WERI-Rb-1 (cell line): Measurements from ENCODE around the gene TPP1.

ENCODE experiments used
- DNase-seq: peaks from one replicate; pipeline ENCODE4 v3.0.0-alpha.2; 2020
- H3K27ac ChIP-seq: fragments of 250-450 bp; sonication (Bioruptor Pico); 2 replicates; pipeline ENCODE4 v1.5.1; 2020; ENCODE audit warnings: mild to moderate bottlenecking, moderate library complexity
- H3K27me3 ChIP-seq: fragments of 250-450 bp; sonication (Bioruptor Pico); 2 replicates; pipeline ENCODE4 v1.5.1; 2021; ENCODE audit warnings: mild to moderate bottlenecking, low read depth, moderate library complexity; ENCODE audit not compliant: insufficient read depth, severe bottlenecking
- H3K36me3 ChIP-seq: fragments of 250-450 bp; sonication (Bioruptor Pico); 2 replicates; pipeline ENCODE4 v1.5.1; 2020; ENCODE audit warnings: mild to moderate bottlenecking, moderate library complexity
- H3K4me3 ChIP-seq: 2 replicates; pipeline ENCODE4 v1.5.1; 2011; ENCODE audit warnings: low read depth, mild to moderate bottlenecking, control low read depth, low read length
- H3K9me3 ChIP-seq: fragments of 250-450 bp; sonication (Bioruptor Pico); 2 replicates; pipeline ENCODE4 v1.5.1; 2021; ENCODE audit warnings: mild to moderate bottlenecking, moderate library complexity; ENCODE audit not compliant: severe bottlenecking
- TF ChIP-seq, protein P1 (sequence below): IDR thresholded peaks from 2 replicates; pipeline ENCODE4 v1.5.1; 2011; ENCODE audit warnings: low read depth, mild to moderate bottlenecking, control low read depth, inconsistent platforms, low read length

The TPP1 gene

DNA sequence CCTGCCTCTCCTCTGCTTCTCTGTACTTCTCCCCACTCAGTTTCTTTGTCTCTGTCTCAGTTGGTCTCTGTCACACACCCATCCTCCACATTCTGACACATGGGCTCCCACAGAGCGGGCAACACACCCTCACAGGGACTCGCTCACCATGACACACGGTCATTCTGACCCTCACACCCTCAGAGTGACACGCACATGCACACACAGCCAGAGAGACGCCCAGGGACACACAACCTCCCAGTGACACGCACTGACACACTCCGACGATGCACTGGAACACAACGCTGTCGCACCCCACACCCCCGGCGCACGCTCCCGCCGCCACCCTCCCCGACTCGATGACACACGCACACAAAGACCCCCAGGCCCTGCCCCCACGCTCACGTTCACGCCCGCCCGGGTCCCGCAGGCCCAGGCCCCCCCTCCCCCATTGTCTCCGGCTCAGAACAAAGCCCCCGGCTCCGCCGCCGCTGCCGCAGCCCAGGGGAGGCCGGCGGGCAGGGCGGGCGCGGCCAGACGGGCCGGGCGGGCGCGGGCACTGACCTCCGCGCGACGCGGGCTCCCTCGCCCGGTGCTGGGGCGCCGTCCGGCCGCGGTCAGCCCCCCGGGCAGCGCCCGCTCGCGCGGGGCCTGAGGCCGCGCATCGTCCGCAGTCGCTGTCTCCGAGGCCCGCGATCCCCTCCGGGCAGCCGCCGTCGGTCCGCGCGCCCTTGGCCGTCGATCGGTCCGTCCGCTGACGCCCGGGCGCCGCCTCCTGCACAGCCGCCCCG, 36.0 kb upstream of the TPP1 start:
- DNase-seq = peak; percentile 30
- H3K9me3 ChIP-seq = no peaks in the 10 kb centered on the region
- TF ChIP-seq, protein P1, sequence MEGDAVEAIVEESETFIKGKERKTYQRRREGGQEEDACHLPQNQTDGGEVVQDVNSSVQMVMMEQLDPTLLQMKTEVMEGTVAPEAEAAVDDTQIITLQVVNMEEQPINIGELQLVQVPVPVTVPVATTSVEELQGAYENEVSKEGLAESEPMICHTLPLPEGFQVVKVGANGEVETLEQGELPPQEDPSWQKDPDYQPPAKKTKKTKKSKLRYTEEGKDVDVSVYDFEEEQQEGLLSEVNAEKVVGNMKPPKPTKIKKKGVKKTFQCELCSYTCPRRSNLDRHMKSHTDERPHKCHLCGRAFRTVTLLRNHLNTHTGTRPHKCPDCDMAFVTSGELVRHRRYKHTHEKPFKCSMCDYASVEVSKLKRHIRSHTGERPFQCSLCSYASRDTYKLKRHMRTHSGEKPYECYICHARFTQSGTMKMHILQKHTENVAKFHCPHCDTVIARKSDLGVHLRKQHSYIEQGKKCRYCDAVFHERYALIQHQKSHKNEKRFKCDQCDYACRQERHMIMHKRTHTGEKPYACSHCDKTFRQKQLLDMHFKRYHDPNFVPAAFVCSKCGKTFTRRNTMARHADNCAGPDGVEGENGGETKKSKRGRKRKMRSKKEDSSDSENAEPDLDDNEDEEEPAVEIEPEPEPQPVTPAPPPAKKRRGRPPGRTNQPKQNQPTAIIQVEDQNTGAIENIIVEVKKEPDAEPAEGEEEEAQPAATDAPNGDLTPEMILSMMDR = no peak
- peak overlapping the region; percentile 48 for H3K4me3 ChIP-seq
- H3K36me3 ChIP-seq = peaks cover 4% of the 10 kb centered on the region
- H3K27ac ChIP-seq = no peak overlapping the region
- no peaks in the 10 kb centered on the region for H3K27me3 ChIP-seq

DNA sequence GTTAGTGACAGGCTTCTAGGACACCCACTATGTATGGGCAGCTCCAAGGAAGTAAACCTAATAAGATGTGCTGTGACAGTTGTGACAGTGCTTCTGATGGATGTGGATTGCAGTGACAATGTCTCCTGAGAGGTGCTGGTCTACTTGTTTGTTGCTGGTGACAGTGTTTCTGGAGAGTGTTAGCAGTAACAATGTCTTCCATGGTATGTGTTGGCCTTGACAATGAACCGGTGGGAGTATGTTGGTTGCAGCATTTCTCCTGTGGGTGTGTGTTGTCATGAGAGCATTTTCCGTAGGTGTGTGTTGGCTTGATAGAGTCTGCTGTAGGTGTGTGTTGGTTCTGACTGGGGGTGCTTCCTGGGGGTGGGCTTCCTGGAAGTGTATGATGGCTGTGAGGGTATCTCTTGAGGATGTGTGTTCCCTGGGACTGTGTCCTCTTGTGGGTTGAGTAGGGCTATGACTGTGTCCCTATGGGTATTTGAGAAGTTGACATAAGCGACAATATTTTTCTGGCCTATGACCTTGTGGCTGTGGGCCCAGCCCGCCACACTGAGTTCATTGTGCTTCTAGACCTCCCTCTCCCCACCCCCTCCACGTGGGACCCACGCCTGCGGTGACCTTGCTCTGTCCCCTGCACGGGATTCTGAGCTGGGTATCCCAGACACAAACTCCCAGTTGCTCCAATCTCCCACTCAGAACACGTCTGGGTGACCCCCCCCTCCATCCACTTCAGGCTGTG, 35.2 kb upstream of the TPP1 start:
- Histone ChIP-seq H3K9me3 (no peaks in the 10 kb centered on the region), H3K27ac (no peak overlapping the region), H3K4me3 (peak overlapping the region; percentile 48), H3K36me3 (peaks cover 5% of the 10 kb centered on the region), H3K27me3 (no peaks in the 10 kb centered on the region)
- DNase-seq = no peak
- TF ChIP-seq, protein P1 = no peak

DNA sequence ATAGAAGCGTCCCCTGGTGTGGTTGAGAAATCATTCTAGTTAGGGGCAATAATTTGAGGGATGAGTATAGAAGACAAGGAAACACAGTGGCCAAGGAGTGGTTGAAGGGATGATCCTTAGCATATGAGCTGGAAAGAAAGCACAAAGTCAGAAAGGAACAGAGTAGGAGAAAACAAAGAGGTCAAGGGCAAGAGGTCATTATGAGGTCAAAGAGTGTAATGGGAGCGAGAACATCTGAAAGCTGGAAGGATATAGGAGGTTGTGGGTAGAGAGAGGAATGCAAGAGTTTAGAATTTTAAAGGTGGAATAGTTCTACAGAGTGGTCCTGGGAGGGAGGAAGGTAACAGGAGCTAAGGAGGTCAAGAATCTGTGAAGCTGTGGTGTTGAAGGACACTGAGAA, 34.4 kb upstream of the TPP1 start:
- DNase-seq = no peak
- Histone ChIP-seq H3K27ac (no peak overlapping the region), H3K27me3 (no peaks in the 10 kb centered on the region), H3K4me3 (no peak overlapping the region), H3K36me3 (peaks cover 13% of the 10 kb centered on the region), H3K9me3 (no peaks in the 10 kb centered on the region)
- TF ChIP-seq, protein P1 = no peak

DNA sequence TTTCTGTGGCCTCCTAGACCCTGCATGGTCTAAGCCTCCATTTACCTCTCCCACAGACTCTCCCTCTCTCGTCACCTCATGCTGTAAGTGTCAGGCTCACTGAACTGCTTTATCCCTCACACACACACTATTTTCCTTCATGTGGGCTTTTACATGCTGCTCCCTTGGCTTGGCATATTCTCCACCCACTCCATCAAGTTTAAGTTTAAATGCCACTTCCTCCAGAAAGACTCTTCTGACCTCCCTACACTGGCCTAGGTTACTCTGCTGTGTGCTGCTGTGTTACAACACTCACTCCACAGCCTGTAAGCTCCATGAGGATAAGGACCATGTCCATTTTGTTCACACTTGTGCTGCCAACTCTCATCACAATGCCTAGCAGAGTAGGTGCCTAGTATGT, 33.9 kb upstream of the TPP1 start:
- Histone ChIP-seq H3K27me3 (no peaks in the 10 kb centered on the region), H3K4me3 (no peak overlapping the region), H3K9me3 (no peaks in the 10 kb centered on the region), H3K27ac (no peak overlapping the region), H3K36me3 (peaks cover 13% of the 10 kb centered on the region)
- TF ChIP-seq, protein P1 = no peak
- DNase-seq = no peak

DNA sequence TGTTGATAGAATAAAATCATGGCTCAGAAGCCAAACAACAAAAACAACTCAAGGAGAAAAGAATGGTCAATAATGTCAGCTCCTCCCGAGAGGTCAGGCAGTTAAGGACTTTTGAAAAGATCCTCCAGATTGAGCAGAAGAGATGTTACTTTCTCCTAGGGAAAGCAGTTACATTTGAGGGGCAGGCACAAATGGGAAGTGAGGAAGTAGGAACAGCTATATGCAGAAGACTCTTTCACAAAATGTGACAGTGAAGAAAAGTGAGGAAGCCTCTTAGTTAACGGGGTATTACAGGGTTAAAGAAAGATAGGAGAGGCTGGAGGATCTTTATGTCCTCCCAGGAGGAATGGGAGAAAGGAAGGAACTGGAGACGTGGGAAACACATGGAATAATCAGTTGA, 33.0 kb upstream of the TPP1 start:
- no peak for DNase-seq
- Histone ChIP-seq H3K27ac (no peak overlapping the region), H3K9me3 (no peaks in the 10 kb centered on the region), H3K4me3 (no peak overlapping the region), H3K36me3 (peaks cover 13% of the 10 kb centered on the region), H3K27me3 (no peaks in the 10 kb centered on the region)
- TF ChIP-seq, protein P1 = no peak
